ENCODE results near the gene SYNGR3. TPM values are rescaled to one million over a fixed set of nuclear protein-coding genes. Genes with fewer than 3 reads are reported as not detected.

SYNGR3 gene
- total RNA-seq, 2 donors from 2014 or later: 7.0 to 11.2 TPM

DNA sequence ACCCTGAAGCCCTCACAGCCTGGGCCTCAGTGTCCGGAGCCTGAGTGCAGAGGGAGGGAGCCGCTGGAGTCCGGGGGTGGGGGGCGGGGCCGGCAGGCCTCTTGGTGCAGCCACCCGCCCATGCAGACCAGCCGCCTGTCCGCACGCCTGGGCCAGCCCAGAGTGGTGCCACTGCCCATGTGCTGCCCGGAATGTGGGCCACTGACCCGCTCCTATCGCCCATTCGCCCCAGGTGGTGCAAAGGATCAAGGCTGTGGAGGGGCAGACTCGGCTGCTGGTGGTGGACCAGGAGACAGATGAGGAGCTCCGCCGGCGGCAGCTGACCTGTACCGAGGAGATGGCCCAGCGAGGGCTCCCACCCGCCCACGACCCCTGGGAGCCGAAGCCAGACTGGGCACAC lies 39.6 kb downstream of the SYNGR3 start:
- 93 to 95% methylated on average over 11 to 22 of the region's 22 CpGs for WGBS, 2 experiments (ENCODE audit: insufficient coverage in 1 of 2, insufficient read length in 1 of 2)
- Histone ChIP-seq H3K27me3 (ENCODE audit: control insufficient read depth, insufficient read depth, low read length, poor library complexity, severe bottlenecking) (peaks cover 3% of the 10 kb centered on the region), H3K9me3 (ENCODE audit: control insufficient read depth, low read length) (no peaks in the 10 kb centered on the region), H3K4me3 (ENCODE audit: low read length) (no peak overlapping the region), H3K36me3 (ENCODE audit: control insufficient read depth, insufficient read depth, low read length) (peaks cover 5% of the 10 kb centered on the region), H3K27ac (ENCODE audit: low read depth, low read length) (no peak overlapping the region), H3K4me1 (ENCODE audit: control insufficient read depth, insufficient read depth, low read length) (peaks cover 3% of the 10 kb centered on the region), H3K9ac (ENCODE audit: extremely low read depth, low read length, poor library complexity, severe bottlenecking) (no peak overlapping the region)
- Mint-ChIP-seq H3K27ac (no peak overlapping the region), H3K27me3 (ENCODE audit: insufficient read depth) (peaks cover 23% of the 10 kb centered on the region), H3K36me3 (ENCODE audit: low read depth) (no peaks in the 10 kb centered on the region), H3K4me1 (peaks cover 4% of the 10 kb centered on the region), H3K4me3 (no peak overlapping the region), H3K9me3 (no peaks in the 10 kb centered on the region)
- no peak for TF ChIP-seq CTCF (conservative IDR thresholded peaks at IDR 0.05)
- DNase-seq: no peak

- 81 to 93% methylated on average over 8 to 11 of the region's 11 CpGs for WGBS, 2 experiments (ENCODE audit: insufficient coverage in 1 of 2, insufficient read length in 1 of 2)
Observed at GRCh38 chr16:2030036-2030435, 40.3 kb downstream of the SYNGR3 start.

GRCh38 chr16:2031081-2031577 lies 41.4 kb downstream of the SYNGR3 start:
- peaks cover 4% of the 10 kb centered on the region for H3K4me1 Mint-ChIP-seq
- no peak overlapping the region for H3K27ac Mint-ChIP-seq
- 93 to 100% methylated on average over 1 to 11 of the region's 11 CpGs for WGBS, 2 experiments (ENCODE audit: insufficient coverage in 1 of 2, insufficient read length in 1 of 2)
- Histone ChIP-seq H3K9ac (ENCODE audit: extremely low read depth, low read length, poor library complexity, severe bottlenecking) (no peak overlapping the region), H3K4me1 (ENCODE audit: control insufficient read depth, insufficient read depth, low read length) (peaks cover 3% of the 10 kb centered on the region), H3K27ac (ENCODE audit: low read depth, low read length) (no peak overlapping the region), H3K9me3 (ENCODE audit: control insufficient read depth, low read length) (no peaks in the 10 kb centered on the region), H3K4me3 (ENCODE audit: low read length) (no peak overlapping the region), H3K36me3 (ENCODE audit: control insufficient read depth, insufficient read depth, low read length) (peaks cover 5% of the 10 kb centered on the region), H3K27me3 (ENCODE audit: control insufficient read depth, insufficient read depth, low read length, poor library complexity, severe bottlenecking) (peaks cover under 1% of the 10 kb centered on the region)
- H3K9me3 Mint-ChIP-seq: no peaks in the 10 kb centered on the region
- H3K36me3 Mint-ChIP-seq (ENCODE audit: low read depth): no peaks in the 10 kb centered on the region
- no peak overlapping the region for H3K4me3 Mint-ChIP-seq
- TF ChIP-seq CTCF (conservative IDR thresholded peaks at IDR 0.05): no peak
- H3K27me3 Mint-ChIP-seq (ENCODE audit: insufficient read depth): peaks cover 15% of the 10 kb centered on the region
- no peak for DNase-seq

More at GRCh38 chr16:2030036-2030435, 40.3 kb downstream of the SYNGR3 start:
- no peak for DNase-seq
- Histone ChIP-seq H3K27ac (ENCODE audit: low read depth, low read length) (no peak overlapping the region), H3K9ac (ENCODE audit: extremely low read depth, low read length, poor library complexity, severe bottlenecking) (no peak overlapping the region), H3K36me3 (ENCODE audit: control insufficient read depth, insufficient read depth, low read length) (peaks cover 5% of the 10 kb centered on the region), H3K4me3 (ENCODE audit: low read length) (no peak overlapping the region), H3K4me1 (ENCODE audit: control insufficient read depth, insufficient read depth, low read length) (peaks cover 3% of the 10 kb centered on the region), H3K9me3 (ENCODE audit: control insufficient read depth, low read length) (no peaks in the 10 kb centered on the region), H3K27me3 (ENCODE audit: control insufficient read depth, insufficient read depth, low read length, poor library complexity, severe bottlenecking) (peaks cover 3% of the 10 kb centered on the region)
- Mint-ChIP-seq H3K9me3 (no peaks in the 10 kb centered on the region), H3K27ac (no peak overlapping the region), H3K27me3 (ENCODE audit: insufficient read depth) (peaks cover 22% of the 10 kb centered on the region), H3K4me1 (peaks cover 4% of the 10 kb centered on the region), H3K4me3 (no peak overlapping the region), H3K36me3 (ENCODE audit: low read depth) (no peaks in the 10 kb centered on the region)
- TF ChIP-seq CTCF (conservative IDR thresholded peaks at IDR 0.05): no peak
